Endothelial cell of umbilical vein (primary cell): ENCODE measurements around the gene RPS6KA6.

Experiments used
- EZH2 ChIP-seq: IDR thresholded peaks from 2 replicates; pipeline ENCODE4 v1.6.1; 2012; ENCODE audit warnings: borderline replicate concordance, low read depth, mild to moderate bottlenecking, moderate library complexity, low read length, inconsistent platforms; ENCODE audit not compliant: severe bottlenecking
- GATA2 ChIP-seq: IDR thresholded peaks from 2 replicates; pipeline ENCODE4 v1.7.0; 2011; ENCODE audit warnings: low read depth, mild to moderate bottlenecking, moderate library complexity, mixed read lengths, low read length; ENCODE audit not compliant: insufficient read length, insufficient read depth
- MAX ChIP-seq: IDR thresholded peaks from 2 replicates; pipeline ENCODE4 v1.6.1; 2011; ENCODE audit not compliant: insufficient read depth, insufficient read length
- MYC ChIP-seq: IDR thresholded peaks from one replicate; pipeline ENCODE4 v1.6.1; 2011; ENCODE audit warnings: mild to moderate bottlenecking, low read depth, low read length
- POLR2A ChIP-seq: IDR thresholded peaks from 2 replicates; pipeline ENCODE4 v1.6.1; 2012; ENCODE audit warnings: low read depth, mild to moderate bottlenecking, control low read depth, low read length
- POLR2AphosphoS5 ChIP-seq: IDR thresholded peaks from 2 replicates; pipeline ENCODE4 v1.6.1; 2012; ENCODE audit warnings: low read depth, mild to moderate bottlenecking, control low read depth, low read length, moderate library complexity; ENCODE audit not compliant: insufficient read depth
- TF ChIP-seq, protein P1 (sequence below), 2 donors: IDR thresholded peaks; 1 replicate in 1 of 2; 2 replicates in 1 of 2; pipeline ENCODE4 v1.5.1; 2011; ENCODE audit warnings: low read length in 2 of 2, mild to moderate bottlenecking in 2 of 2, moderate library complexity in 2 of 2, control low read depth in 1 of 2, inconsistent platforms in 1 of 2, low read depth in 1 of 2; ENCODE audit not compliant: insufficient read depth in 1 of 2; ENCODE audit errors: extremely low read depth in 1 of 2

GRCh38 chrX:84189125-84189524 lies 1.1 kb upstream of the RPS6KA6 start:
- TF ChIP-seq, protein P1, sequence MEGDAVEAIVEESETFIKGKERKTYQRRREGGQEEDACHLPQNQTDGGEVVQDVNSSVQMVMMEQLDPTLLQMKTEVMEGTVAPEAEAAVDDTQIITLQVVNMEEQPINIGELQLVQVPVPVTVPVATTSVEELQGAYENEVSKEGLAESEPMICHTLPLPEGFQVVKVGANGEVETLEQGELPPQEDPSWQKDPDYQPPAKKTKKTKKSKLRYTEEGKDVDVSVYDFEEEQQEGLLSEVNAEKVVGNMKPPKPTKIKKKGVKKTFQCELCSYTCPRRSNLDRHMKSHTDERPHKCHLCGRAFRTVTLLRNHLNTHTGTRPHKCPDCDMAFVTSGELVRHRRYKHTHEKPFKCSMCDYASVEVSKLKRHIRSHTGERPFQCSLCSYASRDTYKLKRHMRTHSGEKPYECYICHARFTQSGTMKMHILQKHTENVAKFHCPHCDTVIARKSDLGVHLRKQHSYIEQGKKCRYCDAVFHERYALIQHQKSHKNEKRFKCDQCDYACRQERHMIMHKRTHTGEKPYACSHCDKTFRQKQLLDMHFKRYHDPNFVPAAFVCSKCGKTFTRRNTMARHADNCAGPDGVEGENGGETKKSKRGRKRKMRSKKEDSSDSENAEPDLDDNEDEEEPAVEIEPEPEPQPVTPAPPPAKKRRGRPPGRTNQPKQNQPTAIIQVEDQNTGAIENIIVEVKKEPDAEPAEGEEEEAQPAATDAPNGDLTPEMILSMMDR (IDR thresholded peaks at IDR 0.05; ENCODE audit: extremely low read depth in 1 of 2, insufficient read depth in 1 of 2, low read depth in 1 of 2, low read length in 2 of 2) = no peak
- TF ChIP-seq POLR2AphosphoS5 (no peak), POLR2A (no peak), MAX (no peak), MYC (no peak), EZH2 (no peak), GATA2 (no peak)
